Fibroblast of skin of scalp (primary cell): Measurements from ENCODE around the gene ARHGAP24.
A peak's percentile ranks its signal among the peaks of the same experiment; 100 is the strongest.
"Not testable (repeated sequence)": the region's sequence is repeated elsewhere in the genome, so short reads cannot be mapped to it uniquely, and the experiment has no call there.

Experiments used
- DNase-seq: peaks from one replicate; pipeline ENCODE4 v3.0.0-alpha.2; 2013

ARHGAP24 gene

GRCh38 chr4:85929961-85930665 lies 455.2 kb downstream of the ARHGAP24 start:
- peak; percentile 33 for DNase-seq

DNA sequence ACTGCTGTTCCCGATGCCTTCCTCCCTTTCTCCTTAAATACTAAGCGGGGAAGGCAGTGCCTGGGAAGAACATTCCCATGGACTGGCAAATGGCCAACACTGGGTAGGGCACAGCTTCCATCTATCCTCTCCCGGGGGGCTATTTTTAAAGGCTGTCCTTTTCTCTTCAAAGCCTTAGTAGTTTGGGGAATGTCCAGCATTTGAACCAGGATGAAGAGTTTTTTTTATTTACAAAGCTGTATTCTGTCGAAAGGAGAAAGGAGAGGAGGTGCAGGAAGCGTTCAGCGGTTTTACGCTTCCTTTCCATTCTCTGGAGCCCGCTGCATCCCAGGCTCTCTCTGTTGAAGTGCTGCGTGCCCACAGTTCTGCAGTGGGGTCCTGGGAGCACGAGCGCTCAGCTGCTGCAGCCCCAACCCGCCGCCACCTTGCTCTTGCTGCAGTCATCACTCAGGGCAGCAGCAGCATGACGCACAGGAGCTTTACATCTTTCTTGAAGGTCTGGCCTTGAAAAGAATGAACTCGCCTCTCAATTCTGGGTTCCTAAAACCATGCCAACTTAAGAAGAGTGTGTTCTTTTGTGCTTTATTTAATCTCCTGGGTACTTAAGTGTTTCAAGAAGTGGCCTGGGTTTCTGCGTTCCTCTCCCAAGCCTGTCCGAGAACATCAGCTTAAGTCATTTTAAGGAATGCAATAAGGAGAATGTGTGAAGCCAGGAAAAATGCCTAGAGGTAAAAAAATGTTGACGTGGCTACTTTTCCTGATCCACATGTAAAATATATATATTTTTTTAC lies 457.7 kb downstream of the ARHGAP24 start:
- peak; percentile 77 for DNase-seq

DNA sequence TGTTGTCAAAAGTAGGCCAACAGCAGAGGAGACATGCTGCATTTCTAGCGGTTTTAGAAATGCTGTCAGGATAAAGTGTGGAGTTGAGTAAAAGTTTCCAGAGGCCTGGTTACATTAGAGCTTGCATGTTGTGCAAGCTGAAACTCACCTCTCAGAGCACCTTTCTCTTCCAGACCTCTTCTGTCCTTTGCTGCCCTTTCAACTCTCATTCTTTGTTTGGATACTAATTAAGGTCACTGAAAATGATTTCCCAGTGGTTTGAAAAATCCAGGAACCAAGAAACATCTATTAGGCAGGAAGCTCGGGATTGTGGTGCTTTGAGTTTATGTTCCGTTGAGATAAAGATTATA lies 458.3 kb downstream of the ARHGAP24 start:
- no peak for DNase-seq

DNA sequence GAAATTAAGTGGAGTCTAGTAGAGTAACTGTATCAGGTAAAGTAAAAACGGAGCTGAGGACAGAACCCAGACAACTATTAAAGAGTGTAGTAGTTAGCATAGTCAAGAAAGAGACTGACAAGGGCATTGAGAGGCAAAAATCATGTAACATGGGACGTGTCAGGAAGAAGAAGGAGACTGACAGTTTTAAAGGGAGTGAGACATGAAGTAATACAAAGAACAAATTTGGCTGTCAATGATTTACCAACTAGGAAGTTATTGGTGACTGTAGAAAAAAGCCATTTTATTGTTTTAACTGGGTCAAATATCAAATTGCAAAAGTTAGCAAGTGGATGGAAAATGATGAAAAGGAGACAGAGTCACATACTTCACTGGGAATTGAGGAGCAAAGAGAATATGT lies 462.6 kb downstream of the ARHGAP24 start:
- DNase-seq = no peak

GRCh38 chr4:85938062-85938461 lies 463.1 kb downstream of the ARHGAP24 start:
- no peak for DNase-seq

DNA sequence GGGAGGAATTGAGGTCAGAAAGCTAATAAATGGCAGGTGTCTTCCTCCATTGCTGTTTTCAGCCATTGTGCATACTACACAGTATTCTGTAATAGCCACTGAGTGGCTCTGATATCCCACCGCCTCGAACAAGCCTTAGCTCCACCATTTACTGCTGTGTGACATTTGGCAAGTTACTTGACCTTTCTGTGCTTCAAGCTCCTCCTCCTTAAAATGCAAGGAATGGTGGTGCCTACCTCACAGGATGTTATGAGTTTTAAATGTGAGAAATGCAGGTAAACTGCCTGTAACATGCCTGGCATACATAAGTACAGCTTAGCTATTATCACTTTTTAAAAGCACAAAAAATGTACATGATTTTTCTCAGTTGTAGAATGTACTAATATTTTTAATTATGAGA lies 464.0 kb downstream of the ARHGAP24 start:
- DNase-seq = no peak

DNA sequence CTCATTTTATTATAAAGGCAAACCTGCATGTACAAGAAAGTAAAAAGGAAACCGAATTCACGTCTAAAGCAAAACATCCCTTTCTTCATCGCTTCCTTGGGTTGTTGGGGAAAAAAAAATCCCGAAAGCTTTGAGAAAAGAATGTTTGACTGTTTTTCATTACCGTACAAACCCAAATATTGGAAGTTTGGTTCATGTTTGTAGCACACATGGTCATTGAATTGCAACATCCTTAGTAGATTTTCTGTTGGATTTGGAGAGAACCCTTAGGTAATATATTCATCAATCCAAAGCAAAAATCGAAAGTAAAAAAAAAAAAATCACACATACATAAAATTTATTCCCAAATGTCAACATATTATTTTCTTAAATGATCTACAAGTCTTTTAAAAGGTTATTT lies 464.6 kb downstream of the ARHGAP24 start:
- DNase-seq = peak; percentile 9

- DNase-seq = no peak
Measured at GRCh38 chr4:85940151-85940550, 465.2 kb downstream of the ARHGAP24 start.

DNA sequence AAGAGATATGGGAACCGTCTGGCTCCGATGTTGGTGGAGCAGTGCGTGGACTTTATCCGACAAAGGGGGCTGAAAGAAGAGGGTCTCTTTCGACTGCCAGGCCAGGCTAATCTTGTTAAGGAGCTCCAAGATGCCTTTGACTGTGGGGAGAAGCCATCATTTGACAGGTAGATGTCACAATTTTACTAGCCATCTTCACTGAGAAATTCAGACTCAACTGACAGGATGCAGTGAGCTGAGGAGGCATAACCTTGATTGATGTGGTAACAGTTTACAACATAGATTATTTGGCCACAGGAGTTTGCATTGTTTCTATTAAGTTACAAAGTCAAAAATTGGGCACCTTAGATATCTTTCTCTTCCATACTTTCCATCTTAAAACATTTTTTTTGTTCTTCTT lies 467.2 kb downstream of the ARHGAP24 start:
- DNase-seq = no peak

DNA sequence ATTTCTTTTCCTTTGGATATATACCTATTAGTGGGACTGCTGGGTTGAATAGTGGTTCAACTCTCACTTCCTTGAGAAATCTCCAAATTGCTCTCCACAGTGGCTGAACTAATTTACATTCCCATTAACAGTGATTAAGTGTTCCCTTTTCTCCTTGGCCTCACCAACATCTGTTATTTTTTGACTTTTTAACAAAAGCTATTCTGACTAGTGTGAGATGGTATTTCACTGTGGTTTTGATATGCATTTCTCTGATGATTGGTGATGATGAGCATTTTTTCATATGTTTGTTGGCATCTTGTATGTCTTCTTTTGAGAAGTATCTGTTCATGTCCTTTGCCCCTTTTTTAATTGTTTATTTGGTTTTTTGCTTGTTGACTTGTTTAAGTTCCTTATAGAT lies 471.9 kb downstream of the ARHGAP24 start:
- DNase-seq = peak; percentile 46

GRCh38 chr4:85951099-85951498 lies 476.1 kb downstream of the ARHGAP24 start:
- DNase-seq = no peak

- peak; percentile 32 for DNase-seq
Measured at GRCh38 chr4:85952528-85952927, 477.6 kb downstream of the ARHGAP24 start.

GRCh38 chr4:85952972-85953650 lies 478.2 kb downstream of the ARHGAP24 start:
- no peak for DNase-seq

GRCh38 chr4:85953651-85954018 lies 478.7 kb downstream of the ARHGAP24 start:
- DNase-seq = peak; percentile 65

GRCh38 chr4:85955620-85956292 lies 480.8 kb downstream of the ARHGAP24 start:
- no peak for DNase-seq

DNA sequence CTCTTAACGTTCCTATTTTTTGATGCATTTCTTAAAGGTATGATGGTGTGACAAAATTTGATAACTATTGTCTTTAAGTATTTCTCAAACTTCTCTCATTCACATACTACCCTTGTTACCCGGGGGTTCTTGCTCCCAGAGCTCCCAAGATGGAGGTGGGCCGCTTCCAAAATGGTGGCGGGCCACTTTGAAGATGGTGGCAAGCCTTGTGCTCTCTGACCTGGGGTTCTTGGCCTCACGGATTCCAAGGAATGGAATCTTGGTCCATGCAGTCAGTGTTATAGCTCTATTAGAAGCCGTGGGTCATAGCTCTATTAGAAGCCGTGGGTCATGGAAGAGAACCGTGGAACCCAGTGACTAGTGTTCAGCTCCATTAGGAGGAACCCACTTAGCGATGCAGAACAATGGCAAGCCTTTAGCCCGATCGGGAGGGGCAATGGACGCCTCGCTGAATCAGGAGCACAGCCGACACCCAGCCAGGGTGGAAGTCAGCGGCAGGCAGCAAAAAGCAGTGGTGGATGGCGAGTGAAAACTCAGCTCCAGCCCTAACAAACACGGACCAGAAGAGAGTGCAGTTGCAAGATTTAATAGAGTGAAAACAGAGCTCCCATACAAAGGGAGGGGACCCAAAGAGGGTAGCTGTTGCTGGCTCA lies 481.5 kb downstream of the ARHGAP24 start:
- no peak for DNase-seq

GRCh38 chr4:85961887-85962286 lies 486.9 kb downstream of the ARHGAP24 start:
- no peak for DNase-seq

GRCh38 chr4:85963231-85963630 lies 488.3 kb downstream of the ARHGAP24 start:
- peak; percentile 29 for DNase-seq

DNA sequence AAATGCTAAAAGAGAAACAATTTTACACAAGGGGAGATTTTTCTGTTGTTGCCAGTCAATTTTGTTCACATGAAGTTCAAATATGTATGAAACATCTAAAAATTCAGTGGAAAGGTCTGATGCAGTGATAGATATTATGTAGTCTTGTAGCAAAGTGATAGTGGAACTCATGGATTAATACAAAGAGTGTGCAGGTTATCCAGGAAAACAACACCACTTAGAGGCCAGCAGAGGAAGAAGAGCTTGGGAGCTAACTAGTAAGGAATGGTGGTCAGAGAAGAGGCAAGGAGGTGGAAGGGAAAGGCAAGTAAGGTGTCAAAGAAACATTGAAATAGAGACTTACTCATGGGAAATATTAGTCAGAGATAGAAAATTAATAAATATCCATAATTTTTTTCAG lies 489.3 kb downstream of the ARHGAP24 start:
- peak; percentile 22 for DNase-seq

DNA sequence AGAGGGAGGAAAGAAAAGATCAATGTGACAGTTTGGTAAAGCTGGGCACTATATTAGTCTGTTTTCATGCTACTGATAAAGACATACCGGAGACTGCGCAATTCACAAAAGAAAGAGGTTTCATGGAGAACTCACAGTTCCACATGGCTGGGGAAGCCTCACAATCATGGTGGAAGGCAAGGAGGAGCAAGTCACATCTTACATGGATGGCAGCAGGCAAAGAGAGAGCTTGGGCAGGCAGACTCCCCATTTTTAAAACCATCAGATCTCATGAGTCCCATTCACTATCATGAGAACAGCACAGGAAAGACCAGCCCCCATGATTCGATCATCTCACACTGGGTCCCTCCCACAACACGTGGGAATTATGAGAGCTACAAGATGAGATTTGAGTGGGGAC lies 490.1 kb downstream of the ARHGAP24 start:
- not testable (repeated sequence) for DNase-seq

- DNase-seq = no peak
Measured at GRCh38 chr4:85965529-85965928, 490.6 kb downstream of the ARHGAP24 start.

DNA sequence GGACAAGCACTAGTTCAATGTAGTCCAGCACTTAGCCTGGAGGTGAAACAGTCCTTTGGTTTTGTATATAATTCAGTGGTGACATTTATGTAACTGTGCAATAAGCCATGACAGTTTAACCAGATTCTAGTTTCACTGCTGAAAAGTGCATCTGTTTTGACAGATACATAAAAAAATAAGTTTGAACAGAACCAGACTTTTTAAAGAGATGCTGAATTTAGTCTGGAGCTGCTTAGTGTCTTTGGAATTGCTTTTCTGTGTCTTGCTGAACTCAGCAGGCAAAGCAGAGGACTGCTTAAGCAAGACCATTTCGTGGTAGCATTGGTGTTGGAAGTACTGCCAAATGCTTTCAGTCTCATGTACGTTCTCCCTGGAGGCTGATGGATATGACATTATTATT lies 491.4 kb downstream of the ARHGAP24 start:
- DNase-seq = no peak

DNA sequence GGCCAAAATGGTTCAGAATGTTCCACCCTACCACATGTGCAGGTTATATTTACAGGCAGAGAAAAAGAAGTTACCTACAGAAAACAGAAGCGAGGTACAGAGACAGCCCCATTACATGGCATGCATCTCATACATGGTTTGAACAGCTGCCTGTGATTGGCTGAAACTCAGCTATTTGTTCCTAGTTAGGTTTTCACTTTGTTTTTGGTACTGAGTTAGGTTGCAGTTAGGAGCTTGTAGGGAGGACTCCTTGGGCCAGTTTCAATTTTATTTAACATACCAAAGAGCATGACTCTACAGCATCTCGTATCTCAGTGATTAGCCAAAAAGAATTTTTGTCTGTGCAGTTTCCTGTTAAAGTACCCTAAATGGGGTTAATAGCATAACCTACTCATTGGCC lies 492.9 kb downstream of the ARHGAP24 start:
- peak; percentile 67 for DNase-seq
